Ectodermal cell (in vitro differentiated cells): ENCODE data around the gene TBXT.

Experiments used
- H3K27ac ChIP-seq: 2 replicates; pipeline ENCODE4 v1.7.0; 2013; ENCODE audit warnings: mild to moderate bottlenecking, low read depth, low read length; ENCODE audit not compliant: insufficient read depth, poor library complexity, severe bottlenecking
- H3K27me3 ChIP-seq: 2 replicates; pipeline ENCODE4 v1.7.0; 2013; ENCODE audit warnings: mild to moderate bottlenecking, low read length; ENCODE audit not compliant: insufficient read depth, control insufficient read depth, poor library complexity, severe bottlenecking
- H3K36me3 ChIP-seq: one replicate; pipeline ENCODE4 v1.7.0; 2013; ENCODE audit warnings: low read length; ENCODE audit not compliant: control insufficient read depth, insufficient read depth
- H3K4me1 ChIP-seq: one replicate; pipeline ENCODE4 v1.7.0; 2013; ENCODE audit warnings: low read length; ENCODE audit not compliant: control insufficient read depth, insufficient read depth
- H3K4me3 ChIP-seq: 2 replicates; pipeline ENCODE4 v1.7.0; 2013; ENCODE audit warnings: low read depth, low read length, control low read depth; ENCODE audit not compliant: insufficient read depth
- H3K9me3 ChIP-seq: 2 replicates; pipeline ENCODE4 v1.7.0; 2013; ENCODE audit warnings: mild to moderate bottlenecking, low read length, moderate library complexity; ENCODE audit not compliant: control insufficient read depth
- WGBS, 2 experiments: methylation state at CpG; one replicate each; pipeline ENCODE4 v1.1.7; 2013; ENCODE audit warnings: missing lambda C conversion rate in 2 of 2; 5-methylcytosine and 5-hydroxymethylcytosine counted together

The TBXT gene

DNA sequence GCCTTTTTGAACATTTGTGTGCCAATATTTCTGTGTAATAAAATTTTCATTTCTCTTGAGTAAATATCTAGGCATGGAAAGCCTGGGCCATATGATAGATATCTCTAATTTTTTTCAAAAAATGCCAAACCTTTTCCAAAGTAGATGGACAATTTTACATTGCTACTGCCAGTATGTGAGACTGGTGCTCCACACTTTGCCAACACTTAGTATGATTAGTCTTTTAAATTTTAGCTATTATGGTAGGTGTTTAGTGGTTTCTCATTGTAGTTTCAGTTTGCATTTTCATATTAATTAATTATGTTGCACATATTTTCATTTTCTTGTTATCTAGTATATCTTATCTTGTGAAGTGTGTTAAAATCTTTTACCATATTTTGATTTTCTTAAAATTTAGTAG lies 52.0 kb downstream of the TBXT start:
- no peaks in the 10 kb centered on the region for H3K27me3 ChIP-seq
- no peaks in the 10 kb centered on the region for H3K4me1 ChIP-seq
- H3K4me3 ChIP-seq: no peak overlapping the region
- H3K36me3 ChIP-seq: no peaks in the 10 kb centered on the region
- no peak overlapping the region for H3K27ac ChIP-seq
- no peaks in the 10 kb centered on the region for H3K9me3 ChIP-seq

DNA sequence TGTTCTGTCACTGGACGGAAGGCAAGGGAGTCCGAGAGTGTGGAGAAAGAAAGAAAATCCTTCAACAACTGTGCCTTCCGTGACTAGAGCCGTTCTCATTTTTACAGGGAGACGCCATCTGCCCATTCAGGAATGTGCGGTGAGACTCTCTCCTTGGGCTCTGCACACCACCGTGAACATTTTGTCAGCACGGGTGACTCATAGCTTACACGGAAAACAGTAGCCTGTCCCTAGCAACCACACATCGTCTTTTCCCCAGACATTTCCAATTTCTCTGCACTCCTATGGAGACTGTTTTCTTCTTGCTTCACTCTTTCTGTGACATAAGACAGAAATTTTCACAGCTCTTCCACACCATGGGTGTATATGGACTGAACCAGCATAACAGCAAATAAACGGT lies 55.1 kb downstream of the TBXT start:
- H3K9me3 ChIP-seq: no peaks in the 10 kb centered on the region
- H3K27ac ChIP-seq: no peak overlapping the region
- no peaks in the 10 kb centered on the region for H3K36me3 ChIP-seq
- 94% methylated on average over 11 of the region's 11 CpGs for WGBS, 2 experiments
- no peaks in the 10 kb centered on the region for H3K4me1 ChIP-seq
- no peak overlapping the region for H3K4me3 ChIP-seq
- H3K27me3 ChIP-seq: no peaks in the 10 kb centered on the region

DNA sequence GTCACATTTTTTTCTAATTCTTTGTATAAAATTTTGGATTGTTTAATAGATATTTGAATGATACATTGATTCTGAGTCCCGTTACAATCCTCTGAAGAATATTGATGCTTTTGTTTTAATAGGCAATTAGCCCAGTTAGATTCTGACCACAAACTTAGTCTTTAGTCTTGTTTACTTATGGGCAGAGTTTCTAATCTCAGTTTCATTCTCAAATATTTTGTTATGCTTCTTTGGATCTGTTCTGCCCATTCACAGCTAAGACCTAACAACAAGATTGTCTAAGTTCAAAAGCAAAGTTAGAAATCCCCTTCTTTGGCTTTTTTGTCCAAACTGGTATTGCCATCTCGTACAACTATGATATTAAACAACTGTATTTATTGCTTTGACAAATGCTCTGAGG lies 58.0 kb downstream of the TBXT start:
- 94% methylated on average over 2 of the region's 2 CpGs for WGBS, 2 experiments
- H3K4me1 ChIP-seq: no peaks in the 10 kb centered on the region
- H3K27ac ChIP-seq: no peak overlapping the region
- no peaks in the 10 kb centered on the region for H3K27me3 ChIP-seq
- no peaks in the 10 kb centered on the region for H3K9me3 ChIP-seq
- no peak overlapping the region for H3K4me3 ChIP-seq
- H3K36me3 ChIP-seq: no peaks in the 10 kb centered on the region
